Ammon's horn (tissue), 1 donor: ENCODE results near the gene AGMAT.
"Not testable (repeated sequence)": the region's sequence is repeated elsewhere in the genome, so short reads cannot be mapped to it uniquely, and the experiment has no call there.

ENCODE experiments used
- DNase-seq: peaks from one replicate; pipeline ENCODE4 v3.0.0-alpha.2; 2016; ENCODE audit warnings: low spot score

AGMAT gene

GRCh38 chr1:15610167-15610566 lies 25.3 kb upstream of the AGMAT start:
- DNase-seq: no peak

- DNase-seq: no peak
Observed at GRCh38 chr1:15609631-15610030, 24.8 kb upstream of the AGMAT start.

GRCh38 chr1:15605398-15606383 lies 20.8 kb upstream of the AGMAT start:
- DNase-seq: no peak

GRCh38 chr1:15604400-15604799 lies 19.5 kb upstream of the AGMAT start:
- DNase-seq: not testable (repeated sequence)

GRCh38 chr1:15603966-15604282 lies 19.1 kb upstream of the AGMAT start:
- not testable (repeated sequence) for DNase-seq

- DNase-seq: peak; percentile 99
Observed at GRCh38 chr1:15603050-15603965, 18.5 kb upstream of the AGMAT start.

GRCh38 chr1:15598436-15598835 lies 13.6 kb upstream of the AGMAT start:
- no peak for DNase-seq

- no peak for DNase-seq
Observed at GRCh38 chr1:15595809-15596617, 11.2 kb upstream of the AGMAT start.

- DNase-seq: peak; percentile 14
Observed at GRCh38 chr1:15592285-15592684, 7.4 kb upstream of the AGMAT start.

- DNase-seq: no peak
Observed at GRCh38 chr1:15583016-15583706, 1.7 kb downstream of the AGMAT start.

- peak; percentile 32 for DNase-seq
Observed at GRCh38 chr1:15579683-15580047, 5.2 kb downstream of the AGMAT start.

- DNase-seq: peak; percentile 34
Observed at GRCh38 chr1:15578921-15579682, 5.7 kb downstream of the AGMAT start.

- peak; percentile 46 for DNase-seq
Observed at GRCh38 chr1:15577691-15578090, 7.2 kb downstream of the AGMAT start.

GRCh38 chr1:15575549-15576150 lies 9.2 kb downstream of the AGMAT start:
- no peak for DNase-seq

- DNase-seq: peak; percentile 62
Observed at GRCh38 chr1:15574741-15575140, 10.1 kb downstream of the AGMAT start.

GRCh38 chr1:15573477-15573876 lies 11.4 kb downstream of the AGMAT start:
- DNase-seq: peak; percentile 56

- DNase-seq: no peak
Observed at GRCh38 chr1:15571266-15571665, 13.6 kb downstream of the AGMAT start.

- DNase-seq: no peak
Observed at GRCh38 chr1:15570861-15571260, 14.0 kb downstream of the AGMAT start.

GRCh38 chr1:15568387-15569073 lies 16.3 kb downstream of the AGMAT start:
- DNase-seq: no peak
